Renal cortex interstitium (tissue), 11 donors: ENCODE data around the gene KRTAP2-2. TPM values are rescaled to one million over a fixed set of nuclear protein-coding genes. Genes with fewer than 3 reads are reported as not detected.
A peak's percentile ranks its signal among the peaks of the same experiment; 100 is the strongest.
"Not testable (repeated sequence)": the region's sequence is repeated elsewhere in the genome, so short reads cannot be mapped to it uniquely, and the experiment has no call there.

ENCODE experiments used
- DNase-seq, 11 donors: peaks; one replicate each; pipeline ENCODE4 v3.0.0-alpha.2; 2013; ENCODE audit warnings: low read depth in 9 of 11, low spot score in 4 of 11; ENCODE audit errors: extremely low read depth in 1 of 11
- polyA plus RNA-seq, 3 donors: library from polyadenylated mRNA; unstranded; fragments of 120-200 nt; gene quantifications; one replicate each; pipeline ENCODE4 v1.2.1, GENCODE V29; 2013; ENCODE audit not compliant: insufficient read length in 3 of 3

Gene KRTAP2-2
- polyA plus RNA-seq, 3 donors = not detected

GRCh38 chr17:41065829-41066624, 11.0 kb upstream of the KRTAP2-2 start, which contains the start of gene KRTAP2-4:
Gene KRTAP2-4 (minus strand): TSS chr17:41065879. CDS start chr17:41065845, 34 bp downstream.
- DNase-seq = no peak

GRCh38 chr17:41065016-41065689, 10.1 kb upstream of the KRTAP2-2 start:
- DNase-seq = not testable (repeated sequence)

- no peak for DNase-seq
These were observed 9.3 kb upstream of the KRTAP2-2 start for GRCh38 chr17:41064301-41064700.

- no peak for DNase-seq
These were observed 8.4 kb upstream of the KRTAP2-2 start for GRCh38 chr17:41063449-41063848.

GRCh38 chr17:41061964-41062363, 6.9 kb upstream of the KRTAP2-2 start:
- DNase-seq = no peak

- DNase-seq = no peak
These were observed 5.1 kb upstream of the KRTAP2-2 start, which contains the start of gene KRTAP2-3 for GRCh38 chr17:41060052-41060604. Gene KRTAP2-3 (minus strand): TSS chr17:41060114. CDS start chr17:41060050, 64 bp downstream.

GRCh38 chr17:41059276-41060051, 4.4 kb upstream of the KRTAP2-2 start:
- not testable (repeated sequence) for DNase-seq

GRCh38 chr17:41058741-41059140, 3.7 kb upstream of the KRTAP2-2 start:
- no peak for DNase-seq

GRCh38 chr17:41057547-41057946, 2.5 kb upstream of the KRTAP2-2 start:
- DNase-seq = no peak

GRCh38 chr17:41054556-41054955, 474 bp downstream of the KRTAP2-2 start:
- not testable (repeated sequence) for DNase-seq

GRCh38 chr17:41054025-41054424, 1.0 kb downstream of the KRTAP2-2 start:
- DNase-seq = peak in 6 of 11 donors; percentile 6 to 29 (median 21)

GRCh38 chr17:41052566-41052965, 2.5 kb downstream of the KRTAP2-2 start:
- no peak for DNase-seq

GRCh38 chr17:41049110-41049509, 5.9 kb downstream of the KRTAP2-2 start:
- no peak for DNase-seq

- DNase-seq = no peak
These were observed 6.6 kb downstream of the KRTAP2-2 start for GRCh38 chr17:41048441-41048840.

- not testable (repeated sequence) for DNase-seq
These were observed 8.1 kb downstream of the KRTAP2-2 start, which contains the start of gene KRTAP2-1 for GRCh38 chr17:41046735-41047465. Gene KRTAP2-1 (minus strand): TSS chr17:41047316. CDS start chr17:41047267, 49 bp downstream.

- no peak for DNase-seq
These were observed 12.1 kb downstream of the KRTAP2-2 start for GRCh38 chr17:41042953-41043352.

- DNase-seq = not testable (repeated sequence)
These were observed 14.1 kb downstream of the KRTAP2-2 start, which contains the start of gene KRTAP1-1 for GRCh38 chr17:41040783-41041571. Gene KRTAP1-1 (minus strand): TSS chr17:41041450. CDS start chr17:41041397, 53 bp downstream.
